A673 (cell line): Measurements from ENCODE around the gene MAP2K3.
"Not testable (repeated sequence)": the region's sequence is repeated elsewhere in the genome, so short reads cannot be mapped to it uniquely, and the experiment has no call there.

Experiments
- EZH2 ChIP-seq: fragments of 200-600 bp; sonication (generic); IDR thresholded peaks from 2 replicates; pipeline ENCODE4 v1.6.1; 2017; ENCODE audit warnings: borderline replicate concordance, low read depth, mild to moderate bottlenecking, mixed read lengths, antibody characterized with exemption, low read length; ENCODE audit not compliant: poor library complexity, severe bottlenecking
- TF ChIP-seq, protein P1 (sequence below): fragments of 300-800, 200-600 bp; sonication (generic); conservative IDR thresholded peaks from 2 replicates; pipeline ENCODE4 v1.5.1; 2017; ENCODE audit warnings: low read depth, mild to moderate bottlenecking, antibody characterized with exemption, low read length, moderate library complexity, mixed read lengths

- TF ChIP-seq, protein P1, sequence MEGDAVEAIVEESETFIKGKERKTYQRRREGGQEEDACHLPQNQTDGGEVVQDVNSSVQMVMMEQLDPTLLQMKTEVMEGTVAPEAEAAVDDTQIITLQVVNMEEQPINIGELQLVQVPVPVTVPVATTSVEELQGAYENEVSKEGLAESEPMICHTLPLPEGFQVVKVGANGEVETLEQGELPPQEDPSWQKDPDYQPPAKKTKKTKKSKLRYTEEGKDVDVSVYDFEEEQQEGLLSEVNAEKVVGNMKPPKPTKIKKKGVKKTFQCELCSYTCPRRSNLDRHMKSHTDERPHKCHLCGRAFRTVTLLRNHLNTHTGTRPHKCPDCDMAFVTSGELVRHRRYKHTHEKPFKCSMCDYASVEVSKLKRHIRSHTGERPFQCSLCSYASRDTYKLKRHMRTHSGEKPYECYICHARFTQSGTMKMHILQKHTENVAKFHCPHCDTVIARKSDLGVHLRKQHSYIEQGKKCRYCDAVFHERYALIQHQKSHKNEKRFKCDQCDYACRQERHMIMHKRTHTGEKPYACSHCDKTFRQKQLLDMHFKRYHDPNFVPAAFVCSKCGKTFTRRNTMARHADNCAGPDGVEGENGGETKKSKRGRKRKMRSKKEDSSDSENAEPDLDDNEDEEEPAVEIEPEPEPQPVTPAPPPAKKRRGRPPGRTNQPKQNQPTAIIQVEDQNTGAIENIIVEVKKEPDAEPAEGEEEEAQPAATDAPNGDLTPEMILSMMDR, result not testable (repeated sequence)
- TF ChIP-seq EZH2, result not testable (repeated sequence)
Observed at GRCh38 chr17:21314701-21315111, 30.2 kb downstream of the MAP2K3 start.
